ENCODE data around the gene KCNT2.

KCNT2 gene

DNA sequence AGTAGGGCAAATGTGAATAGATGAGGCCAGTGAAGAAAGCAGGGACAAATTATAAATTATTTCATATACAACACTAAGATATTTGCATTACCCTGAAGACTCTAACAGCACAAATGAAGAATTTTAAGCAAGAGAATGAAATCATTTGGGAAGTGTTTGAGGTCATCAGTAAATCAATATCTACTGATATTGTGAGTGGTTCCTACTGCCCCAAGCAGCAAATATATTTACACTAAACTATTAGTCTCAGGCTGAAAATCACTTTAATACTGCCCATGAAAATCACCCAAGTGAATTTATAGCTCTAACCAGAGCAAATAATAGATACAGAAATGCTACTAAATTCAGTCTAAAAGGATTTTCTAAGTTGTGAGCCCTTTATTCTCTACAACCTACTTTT is 163.6 kb downstream of the KCNT2 start:
- DNase-seq, result no peak

DNA sequence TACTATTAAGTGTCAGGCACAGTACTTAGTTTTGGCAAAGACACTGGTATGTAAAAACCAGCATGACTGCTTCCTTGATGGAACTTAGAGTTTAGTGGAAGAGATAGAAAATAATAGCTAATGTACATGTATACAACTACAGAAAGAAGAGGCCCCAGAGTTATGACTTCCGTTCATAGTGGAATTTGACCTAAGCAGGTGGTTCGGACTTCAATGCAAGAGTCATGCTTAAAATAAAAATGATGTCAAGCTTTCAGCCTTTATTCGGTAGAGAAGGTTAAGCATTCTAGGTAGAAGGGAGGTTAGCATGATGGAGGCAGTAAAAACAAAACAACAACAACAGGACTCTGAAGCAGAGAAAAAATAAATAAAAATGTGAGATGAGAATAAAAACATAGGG is 165.9 kb downstream of the KCNT2 start:
- DNase-seq, result no peak

DNA sequence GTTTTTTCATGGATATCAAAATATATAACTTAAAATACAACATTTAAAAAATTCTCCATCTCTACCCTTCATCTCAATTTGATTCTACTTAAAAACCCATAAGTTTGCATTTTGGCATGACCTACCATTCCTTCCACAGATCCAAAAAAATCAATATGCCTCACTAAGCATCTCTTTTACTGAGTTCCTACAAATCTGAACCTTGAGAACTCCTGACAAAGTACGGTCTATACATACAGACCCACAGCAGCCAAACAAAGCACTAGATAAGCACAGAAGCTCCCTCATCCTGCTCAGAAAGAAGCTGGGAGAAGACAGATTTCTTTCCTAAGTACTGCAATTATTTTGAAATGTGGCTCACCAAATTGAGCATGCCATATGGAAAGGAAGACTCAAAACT is 167.5 kb downstream of the KCNT2 start:
- no peak for DNase-seq

DNA sequence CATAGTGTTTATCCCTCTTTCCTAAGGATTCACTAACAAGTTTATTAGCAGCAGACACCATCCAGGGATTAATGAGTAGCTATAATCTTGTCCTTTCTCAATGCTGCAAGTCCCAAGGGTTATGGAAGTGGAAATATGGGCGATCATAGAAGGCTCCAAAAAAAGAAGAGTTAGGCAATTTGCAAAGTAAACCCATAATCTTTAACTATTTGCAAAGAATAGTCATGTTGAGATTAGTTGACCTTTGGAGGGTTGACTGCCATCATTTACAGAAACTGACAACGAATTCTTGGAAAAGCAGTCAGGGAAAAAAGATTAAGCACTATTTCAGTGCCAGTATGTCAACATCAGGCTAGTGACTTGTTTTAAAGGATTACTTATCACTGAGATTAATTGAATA is 169.9 kb downstream of the KCNT2 start:
- no peak for DNase-seq

DNA sequence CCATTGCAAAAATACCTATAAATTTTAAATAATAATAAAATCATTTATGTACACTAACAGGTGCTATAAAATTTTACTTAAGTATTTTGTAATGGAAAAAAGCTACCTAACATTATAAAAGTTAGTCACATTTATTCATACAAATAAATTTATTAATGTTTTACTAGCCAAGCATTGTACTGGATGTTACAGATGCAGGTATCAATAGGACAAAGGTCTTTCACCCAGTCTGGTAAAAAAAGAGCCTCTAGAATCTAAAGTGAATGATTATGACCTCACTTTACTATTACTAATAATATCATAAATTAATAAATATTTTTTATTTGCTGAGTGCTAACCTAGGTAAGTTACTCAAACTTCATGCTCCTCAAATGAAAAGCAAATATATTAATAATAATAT is 170.6 kb downstream of the KCNT2 start:
- DNase-seq, result no peak

DNA sequence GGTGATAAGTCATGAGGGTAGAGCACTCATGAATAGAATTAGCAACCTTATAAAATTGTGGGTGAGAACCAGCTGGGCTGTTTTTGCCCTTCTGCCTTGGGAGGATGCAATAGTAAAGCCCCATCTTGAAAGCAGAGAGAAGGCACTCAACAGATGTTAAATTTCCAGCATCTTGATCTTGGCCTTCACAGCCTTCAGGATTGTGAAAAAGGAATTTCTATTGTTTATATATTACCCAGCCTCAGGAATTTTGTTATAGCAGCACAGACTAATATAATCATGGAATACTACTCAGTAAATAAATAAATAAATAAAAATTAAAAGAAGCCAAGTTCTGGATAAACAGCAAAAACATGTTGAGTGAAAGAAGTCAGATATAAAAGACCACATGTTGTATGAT is 175.2 kb downstream of the KCNT2 start:
- DNase-seq, result no peak

DNA sequence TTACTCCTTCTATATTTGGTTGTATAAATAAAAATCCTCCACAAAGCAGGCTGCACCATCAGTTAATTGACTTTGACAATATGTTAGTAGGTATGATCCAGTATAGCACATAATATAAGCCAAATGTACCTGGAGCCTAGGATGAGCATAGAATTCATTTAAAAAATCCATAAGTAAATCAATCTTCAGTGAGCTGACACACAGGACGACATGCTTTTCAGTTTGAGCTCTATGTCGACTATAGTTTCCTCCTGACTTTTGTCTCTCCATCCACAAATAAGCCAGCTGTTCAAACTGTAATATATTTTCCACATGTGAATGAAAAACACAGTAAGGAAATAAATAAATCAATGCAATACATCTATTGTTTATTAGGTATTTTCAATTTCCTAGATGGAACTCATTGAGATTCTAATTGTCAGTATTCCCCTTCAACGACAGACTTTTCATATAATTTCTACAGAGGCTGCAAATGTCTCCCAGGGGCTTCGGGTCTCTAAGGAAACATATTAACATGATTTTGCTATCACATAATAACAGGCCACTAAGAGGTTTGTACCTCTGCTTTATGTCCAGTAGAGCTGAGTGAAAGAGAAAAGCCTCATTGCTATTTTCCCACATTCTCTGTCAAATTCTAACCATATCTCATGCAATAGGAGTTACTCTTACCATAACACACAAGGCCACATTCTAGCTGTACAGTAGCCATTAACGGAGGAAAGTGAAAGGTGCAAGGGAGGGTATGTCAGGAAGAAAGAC is 180.1 kb downstream of the KCNT2 start:
- no peak for DNase-seq

DNA sequence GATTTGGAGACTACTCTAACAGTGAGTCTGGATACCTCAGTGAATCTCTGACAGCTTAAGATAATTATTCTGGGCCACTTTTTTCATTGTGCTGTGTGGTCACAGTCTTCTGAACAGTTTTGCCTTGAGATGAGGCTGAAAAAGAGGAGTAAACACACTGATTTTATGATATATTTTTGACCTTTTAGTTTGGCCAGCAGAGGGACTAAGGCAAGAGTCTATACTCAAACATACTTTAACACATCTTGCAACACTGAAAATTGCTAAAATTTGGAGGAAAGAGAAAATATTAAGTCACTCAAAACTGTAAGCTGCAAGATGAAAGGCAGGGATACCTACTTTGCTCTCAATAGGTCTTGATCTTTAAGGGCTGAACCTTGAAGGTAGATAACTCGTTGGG is 182.7 kb downstream of the KCNT2 start:
- no peak for DNase-seq

DNA sequence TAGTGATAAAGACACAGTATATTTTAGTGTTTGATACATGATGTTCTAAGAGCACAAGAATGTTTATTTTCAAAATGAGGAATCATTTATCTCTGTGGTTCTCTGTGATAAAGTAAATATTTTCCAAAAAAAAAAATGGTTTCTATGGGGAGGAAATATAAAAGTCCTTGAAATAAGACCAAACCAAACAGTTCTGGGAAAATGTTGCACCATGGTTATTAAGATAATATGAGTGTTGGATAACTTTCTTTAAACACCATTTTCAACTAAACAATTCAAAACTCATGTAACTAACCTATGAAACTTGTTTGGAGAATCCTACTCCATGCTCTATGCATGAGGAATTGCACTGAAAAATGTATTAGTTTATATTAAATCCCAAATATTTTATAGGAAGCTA is 184.6 kb downstream of the KCNT2 start:
- no peak for DNase-seq

DNA sequence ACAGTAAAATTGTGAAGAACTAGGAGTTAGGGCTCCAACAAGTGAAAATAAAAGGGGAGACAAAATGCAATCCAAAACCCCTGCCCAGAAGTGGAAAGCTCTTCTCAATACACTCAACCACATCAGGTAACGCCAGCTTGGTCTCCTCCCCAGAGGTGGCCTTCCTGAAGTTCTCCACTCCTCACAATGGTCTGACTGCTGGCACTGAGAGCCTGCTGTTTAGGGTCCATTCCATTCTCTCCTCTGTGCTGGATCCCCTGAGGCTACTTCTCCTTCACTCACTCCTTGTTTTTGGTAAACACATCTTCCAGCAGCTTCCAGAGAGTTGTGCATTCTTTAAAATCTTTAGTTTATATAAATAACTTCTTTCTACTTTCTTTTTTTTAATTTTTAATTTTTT is 189.5 kb downstream of the KCNT2 start:
- no peak for DNase-seq

DNA sequence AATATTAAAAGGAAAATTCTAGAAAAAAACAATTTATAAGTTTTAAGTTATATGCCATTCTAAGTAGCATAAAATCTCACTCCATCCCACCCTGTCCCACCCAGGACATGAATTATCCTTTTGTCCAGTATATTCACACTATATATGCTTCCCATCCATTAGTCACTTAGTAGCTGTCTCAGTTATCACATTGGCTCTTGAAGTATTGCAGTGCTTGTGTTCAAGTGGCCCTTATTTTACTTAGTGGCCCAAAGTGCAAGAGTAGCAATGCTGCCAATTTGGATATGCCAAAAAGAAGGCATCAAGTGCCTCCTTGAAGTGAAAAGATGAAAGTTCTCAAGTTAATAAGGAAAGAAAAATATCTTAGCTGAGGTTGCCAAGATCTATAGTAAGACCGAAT is 192.3 kb downstream of the KCNT2 start:
- no peak for DNase-seq

DNA sequence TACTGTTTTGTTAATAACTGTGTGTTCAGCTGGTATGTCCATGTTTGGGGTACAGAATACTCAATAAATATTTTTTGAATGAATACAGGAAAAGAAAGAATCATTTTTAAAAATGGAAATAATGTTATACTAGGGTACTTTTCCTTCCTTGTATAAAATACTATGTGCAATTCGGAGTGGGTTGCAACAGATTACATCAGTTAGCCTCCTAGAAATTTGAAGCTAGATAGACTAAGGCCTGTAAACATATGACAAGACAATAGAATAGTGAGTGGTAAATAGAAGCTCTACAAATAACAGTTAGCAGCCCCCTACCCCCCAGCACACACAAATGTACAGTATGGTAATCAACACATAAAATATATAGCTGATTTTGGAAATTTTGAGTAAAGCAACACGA is 195.9 kb downstream of the KCNT2 start:
- DNase-seq, result no peak

DNA sequence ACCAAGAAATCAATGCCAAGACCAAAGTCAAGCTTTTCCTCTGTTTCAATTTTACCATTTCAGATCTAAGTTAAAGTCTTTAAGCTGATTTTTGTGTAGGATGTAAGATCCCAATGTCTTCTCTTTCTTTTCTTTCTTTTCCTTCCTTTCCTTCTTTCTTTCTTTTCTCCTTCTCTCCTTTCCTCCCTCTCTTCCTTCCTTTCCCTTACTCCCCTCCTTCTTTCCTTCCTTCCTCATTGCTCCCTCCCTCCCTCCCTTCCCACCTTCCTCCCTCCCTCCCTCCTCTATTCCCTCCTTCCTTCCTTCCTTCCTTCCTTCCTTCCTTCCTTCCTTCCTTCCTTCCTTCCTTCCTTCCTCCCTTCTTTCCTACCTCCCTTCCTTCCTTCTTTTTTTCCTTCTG is 197.5 kb downstream of the KCNT2 start:
- DNase-seq, result no peak

DNA sequence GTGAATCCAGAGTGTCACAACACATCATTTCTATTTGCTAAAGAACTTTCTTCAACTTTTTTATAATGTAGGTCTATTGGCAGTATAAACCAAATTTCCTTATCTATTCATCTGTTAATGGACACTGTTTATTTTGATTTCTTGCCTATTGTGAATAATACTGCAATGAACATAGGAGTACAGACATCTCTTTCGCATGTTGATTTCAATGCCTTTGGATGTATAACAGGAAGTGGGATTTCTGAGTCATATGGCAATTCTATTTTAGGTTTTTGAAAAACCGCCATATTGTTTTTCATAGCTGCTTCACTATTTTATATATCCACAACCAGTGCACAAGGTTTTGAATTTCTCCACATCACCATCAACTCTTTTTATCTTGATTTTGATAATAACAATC is 198.7 kb downstream of the KCNT2 start:
- no peak for DNase-seq

DNA sequence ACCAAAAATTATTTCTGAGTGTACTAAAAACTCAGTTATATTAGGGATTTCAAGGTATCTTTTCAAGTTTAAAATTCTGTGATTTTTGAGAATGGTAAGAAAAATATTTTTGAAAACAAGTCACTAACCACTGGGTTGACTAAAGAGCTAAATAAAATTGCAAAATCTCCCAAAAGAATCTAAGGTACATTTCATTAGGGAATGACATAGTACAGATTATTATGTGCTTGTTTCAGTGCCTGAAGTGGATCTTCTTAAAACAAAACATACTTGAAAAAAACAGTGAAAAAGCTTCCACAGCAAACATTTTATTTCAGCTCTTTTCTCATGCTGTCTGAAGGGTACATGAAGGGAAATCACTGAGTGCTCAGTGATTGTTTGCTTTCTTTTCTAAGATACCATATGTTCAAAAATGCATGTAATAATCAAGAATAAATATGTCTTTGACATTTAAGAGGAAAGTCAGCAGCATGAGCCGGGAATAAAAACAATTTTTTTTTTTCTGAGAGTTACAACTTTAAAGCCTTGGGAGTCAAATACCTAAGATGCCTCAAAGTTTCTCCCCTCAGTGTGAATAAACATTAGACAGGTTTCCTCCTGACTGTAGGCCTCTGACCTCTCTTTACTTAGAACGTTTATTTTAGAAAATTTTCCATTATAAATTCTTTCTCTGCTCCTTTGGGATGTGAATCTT is 200.7 kb downstream of the KCNT2 start:
- DNase-seq, result no peak

DNA sequence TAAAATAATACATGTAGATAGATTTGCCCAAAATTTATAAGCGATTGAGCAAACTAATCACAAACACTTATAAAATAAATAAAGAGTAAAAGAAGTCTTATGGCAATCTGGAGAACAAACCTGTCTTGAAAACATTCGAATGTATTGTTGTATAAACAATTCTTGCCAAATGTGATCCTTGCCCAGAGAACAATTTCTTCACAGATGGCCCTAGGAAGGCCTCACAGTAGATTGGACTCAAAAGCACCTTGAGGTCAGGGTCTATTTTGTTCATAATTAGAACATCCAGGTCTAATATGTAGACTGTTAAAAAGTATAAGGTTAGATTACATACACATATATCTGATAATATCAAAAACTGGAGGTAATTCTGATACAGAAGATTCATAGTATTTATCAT is 202.4 kb downstream of the KCNT2 start:
- DNase-seq, result no peak

DNA sequence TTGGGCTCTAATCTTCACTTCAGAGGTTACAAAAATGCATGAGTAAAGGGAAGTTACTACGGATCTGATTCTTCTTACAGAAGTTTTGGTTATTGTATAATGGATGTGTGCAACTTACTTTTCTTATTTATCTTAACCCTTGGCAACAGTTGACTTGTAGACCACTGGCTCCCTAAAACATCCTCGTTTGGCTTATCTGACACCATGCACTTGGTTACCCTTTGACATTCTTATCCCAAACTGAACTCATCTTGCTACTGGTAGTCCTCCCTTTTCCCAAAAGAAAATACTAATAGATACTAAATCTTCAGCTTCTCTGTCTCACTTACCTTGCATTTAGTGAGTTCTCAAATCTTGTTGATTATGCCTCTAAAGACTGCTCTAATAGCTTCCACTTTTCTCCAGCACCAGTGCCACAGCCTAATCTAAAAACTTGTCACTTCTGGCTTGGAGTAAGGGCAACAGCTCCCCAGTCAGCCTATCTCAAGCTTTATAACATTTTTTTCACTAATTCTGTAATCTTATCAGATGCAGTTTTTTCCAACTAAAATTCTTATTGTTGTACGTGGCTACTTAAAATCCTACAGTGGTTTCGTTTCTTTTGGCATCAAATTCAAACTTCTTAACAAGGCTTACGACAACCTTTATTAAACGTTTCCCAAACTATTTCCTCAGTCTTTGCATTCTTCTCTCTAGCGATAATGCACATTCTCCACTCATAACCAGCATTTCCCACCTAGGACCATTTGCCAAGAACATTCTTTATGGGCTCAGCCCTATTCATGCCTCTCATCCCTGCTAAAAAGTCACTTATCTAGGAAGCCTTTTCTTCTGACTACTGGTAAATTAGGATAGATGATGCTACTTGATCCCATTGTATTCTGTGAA is 204.2 kb downstream of the KCNT2 start:
- DNase-seq, result no peak

DNA sequence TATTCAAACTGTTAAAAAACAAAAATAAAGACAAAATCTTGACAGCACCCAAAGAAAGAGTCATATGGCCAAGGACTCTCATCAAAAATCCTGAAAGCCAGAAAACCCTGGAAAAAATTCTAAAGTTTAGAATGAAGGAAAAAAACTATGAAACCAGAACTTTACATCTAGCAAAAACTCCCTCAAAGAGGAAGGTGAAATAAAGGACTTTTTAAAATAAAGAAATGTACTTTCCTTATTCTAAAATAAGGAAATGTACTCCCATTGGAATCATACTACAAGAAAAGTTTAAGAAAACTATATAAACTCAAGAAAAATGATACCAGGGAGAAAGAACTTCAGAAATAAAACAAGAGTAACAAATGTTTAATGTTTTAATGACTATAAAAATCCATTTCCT is 206.3 kb downstream of the KCNT2 start:
- no peak for DNase-seq

DNA sequence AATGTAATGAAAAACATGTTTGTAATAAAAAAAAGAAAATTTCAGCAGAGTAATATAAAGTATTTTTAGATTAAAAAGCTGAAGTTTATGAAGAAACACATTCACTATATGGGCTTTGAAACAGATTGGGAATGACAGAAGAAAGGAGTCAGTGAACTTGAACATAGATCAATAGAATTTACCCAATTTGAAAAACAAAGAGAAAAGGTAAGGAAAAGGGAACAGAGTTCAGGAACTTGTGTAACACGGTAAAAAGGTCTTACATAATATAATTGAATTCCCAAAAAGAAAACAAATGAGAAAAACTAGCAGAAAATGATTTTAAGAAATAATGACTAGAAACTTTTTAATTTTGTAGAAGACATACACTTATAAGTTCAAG is 206.8 kb downstream of the KCNT2 start:
- DNase-seq, result no peak

DNA sequence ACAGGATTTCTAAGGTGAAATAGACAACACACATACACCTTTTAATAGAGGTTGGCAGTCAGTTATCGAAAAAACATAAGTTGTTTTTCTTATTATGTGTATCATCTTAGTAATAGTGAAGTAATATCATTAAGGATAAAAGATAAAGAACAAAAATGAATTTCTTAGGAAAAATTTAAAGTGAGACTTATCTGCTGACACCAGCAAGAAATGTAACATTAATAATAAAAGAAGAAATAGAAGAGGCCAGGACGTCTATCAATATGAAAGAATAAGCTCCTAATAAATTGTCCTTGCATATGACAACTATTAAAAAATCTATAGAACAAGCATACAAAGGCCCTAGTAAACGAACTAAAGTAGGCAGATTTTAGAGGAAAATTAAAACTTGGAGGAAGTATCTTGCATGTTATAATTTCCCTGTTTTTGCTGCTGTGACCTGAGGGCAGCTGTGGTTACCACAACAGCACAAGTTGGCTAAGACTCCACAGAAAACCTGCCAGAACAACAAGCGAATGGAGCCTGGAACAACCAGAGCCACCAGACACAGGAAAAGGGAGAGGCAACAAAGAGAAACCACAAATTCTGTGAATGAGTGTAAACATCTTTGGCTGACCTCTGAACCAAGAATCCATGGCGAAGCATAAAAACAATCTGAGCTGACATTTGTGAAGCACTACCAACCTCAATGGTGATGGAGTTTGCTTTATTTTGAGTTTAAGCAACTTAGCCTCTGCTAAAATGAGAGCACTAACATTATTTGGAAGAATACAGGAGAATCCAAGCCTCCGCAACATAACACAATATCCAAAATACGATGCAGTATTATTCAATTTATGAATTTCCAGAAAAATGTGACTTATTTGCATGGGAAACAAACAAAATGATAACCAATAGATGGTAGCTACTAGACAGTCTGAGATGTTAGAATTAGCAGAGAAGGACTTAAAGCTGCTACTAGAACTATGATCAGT is 207.5 kb downstream of the KCNT2 start:
- no peak for DNase-seq

DNA sequence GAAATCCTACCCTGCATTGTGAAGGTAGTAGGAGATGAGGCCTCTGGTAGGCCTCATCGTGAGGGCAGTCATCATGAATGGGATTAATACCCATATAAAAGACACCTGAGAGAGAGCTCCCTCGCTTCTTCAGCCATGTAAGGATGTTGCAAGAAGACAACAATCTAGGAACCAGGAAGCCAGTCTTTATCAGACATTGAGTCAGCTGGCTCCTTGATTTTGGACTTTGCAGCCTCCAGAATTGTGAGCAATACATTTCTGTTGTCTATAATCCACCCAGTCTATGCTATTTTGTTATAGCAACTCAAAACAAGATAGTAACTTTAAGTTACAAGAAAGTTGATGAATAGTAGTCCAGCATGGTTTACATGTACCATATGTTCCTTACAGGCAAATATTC is 208.5 kb downstream of the KCNT2 start:
- no peak for DNase-seq

DNA sequence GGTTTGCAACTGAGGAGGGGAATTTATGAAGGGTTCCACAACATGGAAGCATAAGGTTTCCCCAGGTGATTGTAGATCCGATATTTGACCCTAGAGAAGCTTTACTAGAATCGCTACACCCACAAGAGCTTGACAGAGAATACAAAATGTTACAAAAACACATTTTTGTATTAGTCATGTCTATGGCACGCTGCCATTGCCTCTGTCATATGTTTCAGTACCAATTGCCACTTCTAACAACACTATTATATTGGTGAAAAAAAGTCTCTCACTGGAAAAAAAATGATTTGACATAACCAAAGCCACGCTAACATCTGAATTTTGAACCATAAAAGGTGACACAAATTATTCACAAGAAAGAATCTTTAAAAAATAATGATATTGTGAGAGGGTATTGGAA is 214.5 kb downstream of the KCNT2 start:
- no peak for DNase-seq

DNA sequence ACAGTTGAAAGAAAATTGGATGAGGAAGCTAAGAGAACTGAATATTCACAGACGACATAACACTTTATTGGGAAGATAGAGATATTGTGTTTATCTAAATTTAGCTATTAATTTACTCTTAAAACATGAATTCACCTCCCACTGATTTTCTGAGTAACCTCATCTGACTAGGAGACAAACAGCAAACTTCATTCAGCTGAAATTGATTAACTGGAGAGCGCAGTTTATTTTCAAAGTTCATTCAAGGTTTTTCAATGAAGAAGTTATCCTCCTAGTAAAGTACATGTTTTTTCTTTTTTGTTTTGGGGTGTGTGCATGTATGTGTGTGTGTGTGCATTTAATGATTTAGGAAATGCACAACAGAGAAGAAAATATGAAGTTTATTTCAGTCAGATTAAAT is 215.0 kb downstream of the KCNT2 start:
- DNase-seq, result no peak

Measured in cortex of kidney (tissue), 1 donor.